Measurements from ENCODE around the gene GLDN. TPM values are rescaled to one million over a fixed set of nuclear protein-coding genes. Genes with fewer than 3 reads are reported as not detected.
"Not testable (repeated sequence)": the region's sequence is repeated elsewhere in the genome, so short reads cannot be mapped to it uniquely, and the experiment has no call there.

GLDN gene
- total and polyA plus RNA-seq, 11 donors, result 1.1 to 15.3 (median 10.3) TPM

DNA sequence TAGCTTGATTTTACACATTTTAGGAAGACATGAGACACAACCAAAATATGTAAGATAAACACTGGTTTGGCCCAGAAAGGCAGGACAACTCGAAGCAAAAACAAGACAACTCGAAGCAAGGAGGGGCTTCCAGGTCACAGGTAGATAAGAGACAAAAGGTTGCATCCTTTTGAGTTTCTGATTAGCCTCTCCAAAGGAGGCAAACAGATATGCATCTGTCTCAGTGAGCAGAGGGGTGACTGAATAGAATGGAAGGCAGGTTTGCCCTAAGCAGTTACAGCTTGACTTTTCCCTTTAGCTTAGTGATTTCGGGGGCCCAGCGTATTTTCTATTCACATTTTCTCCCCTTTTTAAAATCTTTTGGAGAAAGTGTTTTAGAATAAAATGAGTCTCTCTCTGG, 74.7 kb downstream of the GLDN start:
- H3K27ac ChIP-seq, result no peak overlapping the region
- H3K4me1 ChIP-seq, result no peaks in the 10 kb centered on the region
- DNase-seq (no peak), ATAC-seq (no peak)
- no peak for TF ChIP-seq POLR2A (IDR thresholded peaks at IDR 0.05)
- TF ChIP-seq, protein P1, sequence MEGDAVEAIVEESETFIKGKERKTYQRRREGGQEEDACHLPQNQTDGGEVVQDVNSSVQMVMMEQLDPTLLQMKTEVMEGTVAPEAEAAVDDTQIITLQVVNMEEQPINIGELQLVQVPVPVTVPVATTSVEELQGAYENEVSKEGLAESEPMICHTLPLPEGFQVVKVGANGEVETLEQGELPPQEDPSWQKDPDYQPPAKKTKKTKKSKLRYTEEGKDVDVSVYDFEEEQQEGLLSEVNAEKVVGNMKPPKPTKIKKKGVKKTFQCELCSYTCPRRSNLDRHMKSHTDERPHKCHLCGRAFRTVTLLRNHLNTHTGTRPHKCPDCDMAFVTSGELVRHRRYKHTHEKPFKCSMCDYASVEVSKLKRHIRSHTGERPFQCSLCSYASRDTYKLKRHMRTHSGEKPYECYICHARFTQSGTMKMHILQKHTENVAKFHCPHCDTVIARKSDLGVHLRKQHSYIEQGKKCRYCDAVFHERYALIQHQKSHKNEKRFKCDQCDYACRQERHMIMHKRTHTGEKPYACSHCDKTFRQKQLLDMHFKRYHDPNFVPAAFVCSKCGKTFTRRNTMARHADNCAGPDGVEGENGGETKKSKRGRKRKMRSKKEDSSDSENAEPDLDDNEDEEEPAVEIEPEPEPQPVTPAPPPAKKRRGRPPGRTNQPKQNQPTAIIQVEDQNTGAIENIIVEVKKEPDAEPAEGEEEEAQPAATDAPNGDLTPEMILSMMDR (IDR thresholded peaks at IDR 0.05), result no peak
- intact Hi-C loops (cut with DNase I), result no loop called here
- H3K27me3 ChIP-seq, result no peaks in the 10 kb centered on the region
- H3K9me3 ChIP-seq, result no peaks in the 10 kb centered on the region
- no peaks in the 10 kb centered on the region for H3K36me3 ChIP-seq
- WGBS, 4 donors, result 45 to 61% (median 50%) methylated on average over 4 of the region's 4 CpGs
- H3K4me3 ChIP-seq, result no peak overlapping the region

DNA sequence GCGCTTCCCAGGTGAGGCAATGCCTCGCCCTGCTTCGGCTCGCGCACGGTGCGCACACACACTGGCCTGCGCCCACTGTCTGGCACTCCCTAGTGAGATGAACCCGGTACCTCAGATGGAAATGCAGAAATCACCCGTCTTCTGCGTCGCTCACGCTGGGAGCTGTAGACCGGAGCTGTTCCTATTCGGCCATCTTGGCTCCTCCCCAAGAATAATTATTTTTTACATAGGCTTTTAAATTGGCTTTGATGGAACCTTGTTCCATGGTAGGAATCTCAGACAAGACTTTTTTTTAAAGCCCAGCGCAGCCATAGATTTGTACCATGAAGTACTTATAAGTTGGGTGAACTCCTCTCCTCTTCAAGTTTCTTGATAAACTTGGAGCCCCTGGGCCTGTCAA, 81.6 kb downstream of the GLDN start:
- intact Hi-C loops (cut with DNase I); H3K36me3 ChIP-seq; ATAC-seq; H3K27me3 ChIP-seq; H3K4me1 ChIP-seq; DNase-seq; H3K4me3 ChIP-seq; H3K9me3 ChIP-seq; H3K27ac ChIP-seq: not testable (repeated sequence)
- WGBS, 4 donors, result 91 to 98% (median 94%) methylated on average over 7 to 11 of the region's 16 CpGs

DNA sequence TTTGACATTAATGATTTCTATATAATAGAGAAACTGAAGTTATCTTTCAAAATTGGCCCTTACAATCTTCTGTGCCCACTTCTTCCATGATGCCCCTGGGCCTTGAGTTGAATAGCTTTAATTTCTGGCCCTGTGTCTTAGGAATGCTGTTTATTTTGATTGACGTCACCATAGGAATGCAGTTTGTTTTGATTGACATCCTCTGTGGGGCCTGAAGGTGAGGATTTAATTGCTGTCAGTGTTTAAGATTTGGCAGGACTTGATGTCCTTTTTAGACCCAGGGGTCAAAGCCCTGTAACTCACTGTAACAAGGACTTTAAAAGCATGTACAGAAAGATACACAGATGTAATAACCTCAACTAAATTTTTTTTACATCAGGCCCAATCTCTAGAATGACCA, 83.3 kb downstream of the GLDN start:
- no peaks in the 10 kb centered on the region for H3K9me3 ChIP-seq
- no peak overlapping the region for H3K4me3 ChIP-seq
- intact Hi-C loops (cut with DNase I), result no loop called here
- no peaks in the 10 kb centered on the region for H3K27me3 ChIP-seq
- no peaks in the 10 kb centered on the region for H3K4me1 ChIP-seq
- no peaks in the 10 kb centered on the region for H3K36me3 ChIP-seq
- WGBS, 4 donors, result 13 to 56% (median 47%) methylated on average over 1 of the region's 1 CpG
- TF ChIP-seq POLR2A (IDR thresholded peaks at IDR 0.05), result no peak
- TF ChIP-seq, protein P1 (IDR thresholded peaks at IDR 0.05), result no peak
- ATAC-seq (peak in 1 of 4 donors; percentile 51), DNase-seq (no peak)
- H3K27ac ChIP-seq, result no peak overlapping the region

DNA sequence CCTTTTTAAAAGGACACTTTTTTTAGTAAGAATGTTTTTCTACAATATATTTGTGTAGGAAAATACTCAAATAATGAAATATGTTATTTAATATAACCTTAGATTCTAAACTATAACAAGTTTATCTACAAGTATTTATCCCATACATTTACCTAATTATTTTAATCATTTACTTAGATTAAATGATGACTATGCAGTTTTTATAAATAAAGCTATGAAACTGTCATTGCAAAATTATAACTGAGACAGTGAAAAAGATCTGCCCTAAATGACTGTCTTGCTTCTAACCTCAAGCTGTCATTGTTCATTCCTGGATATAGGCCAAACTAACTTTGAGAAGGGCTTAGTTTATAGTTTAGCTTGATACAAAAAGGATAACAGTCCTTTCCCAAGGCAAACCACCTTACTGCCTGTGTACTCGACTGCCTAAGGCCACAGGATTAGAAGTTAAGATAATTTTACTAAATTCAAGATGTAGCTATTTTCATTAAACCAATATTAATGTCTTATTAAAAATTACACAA, 84.1 kb downstream of the GLDN start:
- 16 to 38% (median 26%) methylated on average over 1 of the region's 1 CpG for WGBS, 4 donors
- no peaks in the 10 kb centered on the region for H3K9me3 ChIP-seq

DNA sequence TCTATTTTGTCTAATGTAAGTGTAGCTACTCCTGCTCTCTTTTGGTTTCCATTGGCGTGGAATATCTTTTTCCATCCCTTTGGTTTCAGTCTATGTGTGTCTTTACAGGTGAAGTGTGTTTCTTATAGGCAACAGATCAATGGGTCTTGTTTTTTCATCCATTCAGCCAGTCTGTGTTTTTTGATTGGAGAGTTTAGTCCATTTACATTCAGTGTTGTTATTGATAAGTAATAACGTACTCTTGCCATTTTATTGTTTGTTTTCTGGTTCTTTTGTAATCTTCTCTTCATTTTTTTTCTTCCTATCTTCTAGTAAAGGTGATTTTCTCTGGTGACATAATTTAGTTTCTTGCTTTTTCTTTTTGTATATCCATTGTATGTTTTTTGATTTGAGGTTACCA, 97.1 kb downstream of the GLDN start:
- Histone ChIP-seq H3K4me3 (no peak overlapping the region), H3K27me3 (peaks cover 0 to 6% (median 0%) of the 10 kb centered on the region in 9 donors), H3K27ac (no peak overlapping the region), H3K36me3 (no peaks in the 10 kb centered on the region), H3K9me3 (peaks cover 0 to 9% (median 0%) of the 10 kb centered on the region in 12 donors), H3K4me1 (no peaks in the 10 kb centered on the region)
- TF ChIP-seq, protein P1 (IDR thresholded peaks at IDR 0.05), result no peak
- no peak for TF ChIP-seq POLR2A (IDR thresholded peaks at IDR 0.05)
- DNase-seq (no peak), ATAC-seq (no peak)
- 82 to 89% (median 86%) methylated on average over 2 of the region's 2 CpGs for WGBS, 4 donors
- intact Hi-C loops (cut with DNase I), result no loop called here

More for the DNA sequence above, 84.1 kb downstream of the GLDN start:
- intact Hi-C loops (cut with DNase I), result no loop called here
- TF ChIP-seq POLR2A (IDR thresholded peaks at IDR 0.05), result no peak
- Histone ChIP-seq H3K36me3 (no peaks in the 10 kb centered on the region), H3K4me1 (no peaks in the 10 kb centered on the region), H3K27me3 (no peaks in the 10 kb centered on the region), H3K4me3 (no peak overlapping the region), H3K27ac (no peak overlapping the region)
- ATAC-seq, result no peak
- no peak for DNase-seq
